Activated CD4-positive, alpha-beta T cell treated with anti-CD3 and anti-CD28 coated beads for 48 hours (primary cell): ENCODE results near the gene PDC.
"Not testable (repeated sequence)": the region's sequence is repeated elsewhere in the genome, so short reads cannot be mapped to it uniquely, and the experiment has no call there.

Experiments used
- DNase-seq: peaks from one replicate; pipeline ENCODE4 v3.0.0-alpha.2; 2020

PDC gene

GRCh38 chr1:186465491-186465890, 4.6 kb upstream of the PDC start:
- DNase-seq, result not testable (repeated sequence)

- no peak for DNase-seq
Observed at GRCh38 chr1:186463926-186464325, 3.0 kb upstream of the PDC start.

GRCh38 chr1:186463511-186463910, 2.6 kb upstream of the PDC start:
- DNase-seq, result no peak

- not testable (repeated sequence) for DNase-seq
Observed at GRCh38 chr1:186459161-186459560, 1.8 kb downstream of the PDC start.

GRCh38 chr1:186456729-186457255, 4.1 kb downstream of the PDC start:
- no peak for DNase-seq

- no peak for DNase-seq
Observed at GRCh38 chr1:186454981-186455380, 5.9 kb downstream of the PDC start.

GRCh38 chr1:186446152-186446551, 14.8 kb downstream of the PDC start:
- no peak for DNase-seq

GRCh38 chr1:186443638-186444037, 17.3 kb downstream of the PDC start:
- no peak for DNase-seq

- DNase-seq, result no peak
Observed at GRCh38 chr1:186442651-186443375, 18.1 kb downstream of the PDC start.

GRCh38 chr1:186440584-186440983, 20.3 kb downstream of the PDC start:
- no peak for DNase-seq

- no peak for DNase-seq
Observed at GRCh38 chr1:186438567-186438966, 22.3 kb downstream of the PDC start.

- DNase-seq, result no peak
Observed at GRCh38 chr1:186435336-186435735, 25.6 kb downstream of the PDC start.

- no peak for DNase-seq
Observed at GRCh38 chr1:186429017-186429416, 31.9 kb downstream of the PDC start.

GRCh38 chr1:186426118-186426517, 34.8 kb downstream of the PDC start:
- no peak for DNase-seq

GRCh38 chr1:186424539-186424938, 36.4 kb downstream of the PDC start:
- no peak for DNase-seq

GRCh38 chr1:186421446-186421845, 39.5 kb downstream of the PDC start:
- no peak for DNase-seq

- no peak for DNase-seq
Observed at GRCh38 chr1:186420923-186421322, 40.0 kb downstream of the PDC start.

- no peak for DNase-seq
Observed at GRCh38 chr1:186420311-186420710, 40.6 kb downstream of the PDC start.

- DNase-seq, result no peak
Observed at GRCh38 chr1:186418503-186418902, 42.4 kb downstream of the PDC start.

GRCh38 chr1:186413319-186413718, 47.6 kb downstream of the PDC start:
- no peak for DNase-seq

GRCh38 chr1:186409091-186409490, 51.8 kb downstream of the PDC start:
- no peak for DNase-seq

GRCh38 chr1:186404454-186405051, 56.4 kb downstream of the PDC start:
- DNase-seq, result no peak

- no peak for DNase-seq
Observed at GRCh38 chr1:186403632-186404031, 57.3 kb downstream of the PDC start.

GRCh38 chr1:186401446-186401845, 59.5 kb downstream of the PDC start:
- DNase-seq, result not testable (repeated sequence)
